Endodermal cell (in vitro differentiated cells): Measurements from ENCODE around the gene AP5S1. TPM values are rescaled to one million over a fixed set of nuclear protein-coding genes. Genes with fewer than 3 reads are reported as not detected.

Experiments used
- DNase-seq: peaks from one replicate; pipeline ENCODE4 v3.0.0-alpha.2; 2017
- H3K27ac ChIP-seq: 2 replicates; pipeline ENCODE4 v1.5.1; 2013; ENCODE audit warnings: mild to moderate bottlenecking, low read depth, low read length, moderate library complexity
- H3K27me3 ChIP-seq: 2 replicates; pipeline ENCODE4 v1.6.1; 2013; ENCODE audit warnings: mild to moderate bottlenecking, low read length, moderate library complexity; ENCODE audit not compliant: insufficient read depth, control insufficient read depth, poor library complexity, severe bottlenecking
- H3K36me3 ChIP-seq: 2 replicates; pipeline ENCODE4 v1.7.0; 2013; ENCODE audit warnings: mild to moderate bottlenecking, low read length, moderate library complexity; ENCODE audit not compliant: control insufficient read depth, insufficient read depth
- H3K4me1 ChIP-seq: one replicate; pipeline ENCODE4 v1.7.0; 2013; ENCODE audit warnings: low read length; ENCODE audit not compliant: control insufficient read depth, insufficient read depth
- H3K4me3 ChIP-seq: 2 replicates; pipeline ENCODE4 v1.5.1; 2013; ENCODE audit warnings: mild to moderate bottlenecking, low read length, moderate library complexity
- H3K9ac ChIP-seq: 2 replicates; pipeline ENCODE4 v1.6.1; 2013; ENCODE audit warnings: mild to moderate bottlenecking, low read length, moderate library complexity; ENCODE audit not compliant: poor library complexity, severe bottlenecking; ENCODE audit errors: extremely low read depth
- H3K9me3 ChIP-seq: 2 replicates; pipeline ENCODE4 v1.6.1; 2013; ENCODE audit warnings: mild to moderate bottlenecking, low read length, moderate library complexity; ENCODE audit not compliant: control insufficient read depth
- H3K27ac Mint-ChIP-seq: 2 replicates; pipeline ENCODE4 v1.8.0; 2020; ENCODE audit warnings: mixed read lengths
- H3K27me3 Mint-ChIP-seq: 2 replicates; pipeline ENCODE4 v1.8.0; 2021; ENCODE audit warnings: mild to moderate bottlenecking, mixed read lengths; ENCODE audit not compliant: insufficient read depth
- H3K36me3 Mint-ChIP-seq: 2 replicates; pipeline ENCODE4 v1.8.0; 2020; ENCODE audit warnings: low read depth, mixed read lengths
- H3K4me1 Mint-ChIP-seq: 2 replicates; pipeline ENCODE4 v1.8.0; 2020; ENCODE audit warnings: mixed read lengths
- H3K4me3 Mint-ChIP-seq: 2 replicates; pipeline ENCODE4 v1.8.0; 2020; ENCODE audit warnings: mild to moderate bottlenecking, moderate library complexity, mixed read lengths
- H3K9me3 Mint-ChIP-seq: 2 replicates; pipeline ENCODE4 v1.8.0; 2020; ENCODE audit warnings: mild to moderate bottlenecking, mixed read lengths
- WGBS, 2 experiments: methylation state at CpG; one replicate each; pipeline versions ENCODE4 v1.1.5 to v1.1.7; 2013; ENCODE audit warnings: missing lambda C conversion rate in 2 of 2, mixed read lengths in 1 of 2; ENCODE audit not compliant: insufficient coverage in 1 of 2, insufficient read length in 1 of 2; 5-methylcytosine and 5-hydroxymethylcytosine counted together
- total RNA-seq, 2 donors: library from RNA; stranded (reverse); fragmentation: NEBNext Ultra II Directional in 1 of 2; extraction: Animal tissue kit (Norgen Biotek cat#: 25700) in 1 of 2; gene quantifications; 2 replicates in 1 of 2; 3 replicates in 1 of 2; pipeline ENCODE4 v1.2.1, GENCODE V29; 2021
- TF ChIP-seq, protein P1 (sequence below): fragments of 200-600 bp; sonication (generic); conservative IDR thresholded peaks from 2 replicates; pipeline ENCODE4 v1.5.0; 2021; ENCODE audit warnings: antibody characterized with exemption, mild to moderate bottlenecking

The AP5S1 gene
- total RNA-seq, 2 donors from 2014 or later: 5.1 to 6.1 TPM

DNA sequence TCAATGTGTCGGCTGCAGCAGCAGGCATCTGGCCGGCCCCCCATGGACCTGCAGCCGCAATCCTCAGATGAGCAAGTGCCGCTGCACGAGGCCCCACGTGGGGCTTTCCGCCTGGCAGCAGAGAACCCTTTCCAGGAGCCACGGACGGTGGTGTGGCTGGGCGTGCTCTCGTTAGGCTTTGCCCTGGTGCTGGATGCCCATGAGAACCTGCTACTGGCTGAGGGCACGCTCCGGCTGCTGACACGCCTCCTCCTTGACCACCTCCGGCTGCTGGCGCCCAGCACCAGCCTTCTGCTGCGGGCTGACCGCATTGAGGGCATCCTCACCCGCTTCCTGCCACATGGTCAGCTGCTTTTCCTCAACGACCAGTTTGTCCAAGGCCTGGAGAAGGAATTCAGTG, 3.5 kb downstream of the AP5S1 start:
- Mint-ChIP-seq H3K36me3 (peaks cover 14% of the 10 kb centered on the region), H3K4me3 (no peak overlapping the region), H3K27ac (no peak overlapping the region), H3K9me3 (no peaks in the 10 kb centered on the region), H3K4me1 (peaks cover 5% of the 10 kb centered on the region), H3K27me3 (no peaks in the 10 kb centered on the region)
- 88 to 92% methylated on average over 12 to 20 of the region's 20 CpGs for WGBS, 2 experiments
- peaks cover 4% of the 10 kb centered on the region for H3K4me1 ChIP-seq
- H3K27me3 ChIP-seq: no peaks in the 10 kb centered on the region
- DNase-seq: no peak
- H3K27ac ChIP-seq: no peak overlapping the region
- no peaks in the 10 kb centered on the region for H3K9me3 ChIP-seq
- H3K4me3 ChIP-seq: no peak overlapping the region
- H3K36me3 ChIP-seq: peaks cover 16% of the 10 kb centered on the region
- H3K9ac ChIP-seq: no peak overlapping the region
- TF ChIP-seq, protein P1, sequence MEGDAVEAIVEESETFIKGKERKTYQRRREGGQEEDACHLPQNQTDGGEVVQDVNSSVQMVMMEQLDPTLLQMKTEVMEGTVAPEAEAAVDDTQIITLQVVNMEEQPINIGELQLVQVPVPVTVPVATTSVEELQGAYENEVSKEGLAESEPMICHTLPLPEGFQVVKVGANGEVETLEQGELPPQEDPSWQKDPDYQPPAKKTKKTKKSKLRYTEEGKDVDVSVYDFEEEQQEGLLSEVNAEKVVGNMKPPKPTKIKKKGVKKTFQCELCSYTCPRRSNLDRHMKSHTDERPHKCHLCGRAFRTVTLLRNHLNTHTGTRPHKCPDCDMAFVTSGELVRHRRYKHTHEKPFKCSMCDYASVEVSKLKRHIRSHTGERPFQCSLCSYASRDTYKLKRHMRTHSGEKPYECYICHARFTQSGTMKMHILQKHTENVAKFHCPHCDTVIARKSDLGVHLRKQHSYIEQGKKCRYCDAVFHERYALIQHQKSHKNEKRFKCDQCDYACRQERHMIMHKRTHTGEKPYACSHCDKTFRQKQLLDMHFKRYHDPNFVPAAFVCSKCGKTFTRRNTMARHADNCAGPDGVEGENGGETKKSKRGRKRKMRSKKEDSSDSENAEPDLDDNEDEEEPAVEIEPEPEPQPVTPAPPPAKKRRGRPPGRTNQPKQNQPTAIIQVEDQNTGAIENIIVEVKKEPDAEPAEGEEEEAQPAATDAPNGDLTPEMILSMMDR: no peak

- peaks cover 19% of the 10 kb centered on the region for H3K36me3 Mint-ChIP-seq
- Histone ChIP-seq H3K9ac (no peak overlapping the region), H3K27ac (no peak overlapping the region), H3K36me3 (peaks cover 16% of the 10 kb centered on the region), H3K9me3 (no peaks in the 10 kb centered on the region), H3K27me3 (no peaks in the 10 kb centered on the region), H3K4me1 (no peaks in the 10 kb centered on the region), H3K4me3 (no peak overlapping the region)
- WGBS, 2 experiments: 76 to 77% methylated on average over 6 to 7 of the region's 7 CpGs
- peak; percentile 81 for DNase-seq
- peak overlapping the region; percentile 62 for H3K27ac Mint-ChIP-seq
- TF ChIP-seq, protein P1: peak; percentile 68
- no peak overlapping the region for H3K4me3 Mint-ChIP-seq
- H3K4me1 Mint-ChIP-seq: peaks cover 5% of the 10 kb centered on the region
- H3K27me3 Mint-ChIP-seq: no peaks in the 10 kb centered on the region
- no peaks in the 10 kb centered on the region for H3K9me3 Mint-ChIP-seq
Observed at GRCh38 chr20:3825526-3825925, 5.2 kb downstream of the AP5S1 start.

GRCh38 chr20:3826420-3826819, 6.1 kb downstream of the AP5S1 start:
- Histone ChIP-seq H3K36me3 (peaks cover 16% of the 10 kb centered on the region), H3K9me3 (no peaks in the 10 kb centered on the region), H3K4me3 (no peak overlapping the region), H3K9ac (no peak overlapping the region), H3K27ac (no peak overlapping the region), H3K27me3 (no peaks in the 10 kb centered on the region), H3K4me1 (no peaks in the 10 kb centered on the region)
- Mint-ChIP-seq H3K27me3 (no peaks in the 10 kb centered on the region), H3K9me3 (no peaks in the 10 kb centered on the region), H3K27ac (no peak overlapping the region), H3K4me1 (peaks cover 3% of the 10 kb centered on the region), H3K4me3 (no peak overlapping the region), H3K36me3 (peaks cover 19% of the 10 kb centered on the region)
- DNase-seq: no peak
- TF ChIP-seq, protein P1: no peak
- WGBS, 2 experiments: 90 to 100% methylated on average over 2 to 4 of the region's 4 CpGs
